Heart left ventricle (tissue), 16 donors: ENCODE data around the gene SRSF10. TPM values are rescaled to one million over a fixed set of nuclear protein-coding genes. Genes with fewer than 3 reads are reported as not detected.
"Not testable (repeated sequence)": the region's sequence is repeated elsewhere in the genome, so short reads cannot be mapped to it uniquely, and the experiment has no call there.

Experiments
- ATAC-seq, 4 donors: fragments of 200-7000 bp; cut with Tn5 transposase; one replicate each; pipeline ENCODE4 v1.9.1; 2020 to 2022; ENCODE audit warnings: moderate library complexity in 4 of 4, mild to moderate bottlenecking in 3 of 4, moderate number of reproducible peaks in 1 of 4
- DNase-seq, 5 donors: peaks; one replicate each; pipeline ENCODE4 v3.0.0-alpha.2; 2020
- H3K27ac ChIP-seq, 12 donors: fragments of 200-600 bp; sonication (generic) in 4 of 12; one replicate each; pipeline versions ENCODE4 v1.5.0 to v1.8.0; 2016 to 2022; ENCODE audit warnings: mild to moderate bottlenecking in 2 of 12
- H3K27me3 ChIP-seq, 9 donors: fragments of 200-600 bp; sonication (generic) in 2 of 9; one replicate each; pipeline versions ENCODE4 v1.5.1 to v1.8.0; 2016 to 2022; ENCODE audit warnings: mild to moderate bottlenecking in 3 of 9
- H3K36me3 ChIP-seq, 9 donors: fragments of 200-600 bp; sonication (generic) in 2 of 9; one replicate each; pipeline versions ENCODE4 v1.5.0 to v1.8.0; 2018 to 2022; ENCODE audit warnings: mild to moderate bottlenecking in 2 of 9
- H3K4me1 ChIP-seq, 12 donors: fragments of 200-600 bp; sonication (generic) in 4 of 12; one replicate each; pipeline versions ENCODE4 v1.5.0 to v1.8.0; 2016 to 2022; ENCODE audit warnings: mild to moderate bottlenecking in 3 of 12
- H3K4me3 ChIP-seq, 12 donors: fragments of 200-600 bp; sonication (generic) in 4 of 12; one replicate each; pipeline versions ENCODE4 v1.5.0 to v1.8.0; 2017 to 2022; ENCODE audit warnings: mild to moderate bottlenecking in 9 of 12, moderate library complexity in 4 of 12
- H3K9me3 ChIP-seq, 12 donors: fragments of 200-600 bp; sonication (generic) in 4 of 12; one replicate each; pipeline versions ENCODE4 v1.5.0 to v1.8.0; 2016 to 2022; ENCODE audit warnings: mild to moderate bottlenecking in 1 of 12
- CTCF ChIP-seq, 12 donors: fragments of 200-600 bp; sonication (generic) in 4 of 12; IDR thresholded peaks; one replicate each; pipeline versions ENCODE4 v1.5.0 to v1.8.0; 2018 to 2022; ENCODE audit warnings: antibody characterized with exemption in 12 of 12, mild to moderate bottlenecking in 5 of 12
- POLR2A ChIP-seq, 2 donors: fragments of 450-650 bp; IDR thresholded peaks; one replicate each; pipeline ENCODE4 v1.6.1; 2017; ENCODE audit warnings: antibody characterized with exemption in 2 of 2, mild to moderate bottlenecking in 2 of 2, moderate library complexity in 2 of 2
- WGBS, 4 donors: extraction: QIAGEN DNeasy Blood & Tissue Kit in 2 of 4; methylation state at CpG; one replicate each; pipeline versions ENCODE4 v1.1.5 to v1.1.7; 2013 to 2018; 5-methylcytosine and 5-hydroxymethylcytosine counted together
- intact Hi-C, 10 donors: fragments of 100-400 bp; cut with DNase I; formaldehyde crosslinking; loops; one replicate each; pipeline versions ENCODE4 v1.11.1 to v1.14.2; 2022
- polyA plus RNA-seq, 2 donors: library from polyadenylated mRNA; stranded (reverse); fragments of 200-250 nt; gene quantifications; one replicate each; pipeline ENCODE4 v1.2.3, GENCODE V29; 2013
- total RNA-seq, 9 donors: library from RNA; depleted of rRNA in 2 of 9; stranded (reverse); fragments of >200 nt in 2 of 9; fragmentation: NEBNext Ultra II Directional in 3 of 9; extraction: Animal tissue kit (Norgen Biotek cat#: 25700) in 3 of 9; gene quantifications; one replicate each; pipeline versions ENCODE4 v1.1.0 to v1.2.4, GENCODE V29; 2016 to 2023
- donor health status: ischemic (EF 13 %, LVEDD 7.1; RV severe dilation, severe dysfunction).
- donor health status: healthy with polysubstance abuse.
- donor health status: DM: no; HTN: yes; CAD: no.
- donor health status: DM: no; HTN: no; CAD: no.
- donor health status: ischemic (EF 25% LVEDD 6.9; RV normal size, moderate dysfunction).
- donor health status: ischemic (EF 25% LVEDD 5.7; RV mildly dilated, moderate dysfunction).
- donor health status: healthy.
- donor health status: DM: yes; HTN: yes; CAD: no.
- donor health status: ischemic (EF 35%, LVEDD 5.7; RV mildly dilated, moderate dysfunction).
- donor health status: nonischemic (EF 11% LVEDD 7.7; RV severe dilation, severe dysfunction).
- donor health status: DM: yes; HTN: yes; CAD: no.
- donor health status: PGD.
- donor health status: ischemic (EF 29% LVEDD 5.4; RV normal size, mild dysfunction).
- donor health status: nonischemic (EF 23%, LVEDD 6.1; RV moderate dilation, normal function).

The SRSF10 gene
- total and polyA plus RNA-seq, 11 donors, result 34.3 to 60.9 (median 47.3) TPM

- peak overlapping the region; percentile 94 to 100 (median 99) for H3K27ac ChIP-seq
- no peaks in the 10 kb centered on the region for H3K9me3 ChIP-seq
- H3K4me1 ChIP-seq, result peaks cover 0 to 54% (median 35%) of the 10 kb centered on the region in 12 donors
- TF ChIP-seq POLR2A (IDR thresholded peaks at IDR 0.05) (no peak), CTCF (IDR thresholded peaks at IDR 0.05) (no peak)
- DNase-seq (no peak), ATAC-seq (peak in 1 of 4 donors; percentile 10)
- intact Hi-C loops, result loop anchor here in 3 of 10 donors (1.0 to 2.0 kb wide), 2 partner anchors 18 to 20 kb away; partner anchors contain the start of gene SRSF10 (in 1 of the 3)
- H3K36me3 ChIP-seq, result peaks cover 0 to 42% (median 38%) of the 10 kb centered on the region in 9 donors
- H3K4me3 ChIP-seq, result peak overlapping the region; percentile 56 to 98 (median 84)
- no peaks in the 10 kb centered on the region for H3K27me3 ChIP-seq
- 0 to 1% (median 0%) methylated on average over 15 of the region's 15 CpGs for WGBS, 4 donors
Measured at GRCh38 chr1:23960291-23961020, 19.7 kb downstream of the SRSF10 start.

GRCh38 chr1:23959461-23960290 is 20.5 kb downstream of the SRSF10 start, which contains the start of gene PNRC2:
Gene PNRC2 (plus strand): TSS chr1:23959828. CDS start chr1:23961458, 1,630 bp downstream.
- TF ChIP-seq POLR2A (IDR thresholded peaks at IDR 0.05) (peak; percentile 80 to 96), CTCF (IDR thresholded peaks at IDR 0.05) (peak in 1 of 12 donors; percentile 5)
- H3K9me3 ChIP-seq, result no peaks in the 10 kb centered on the region
- peaks cover 0 to 34% (median 30%) of the 10 kb centered on the region in 9 donors for H3K36me3 ChIP-seq
- H3K27ac ChIP-seq, result peak within 1 kb of the TSS; percentile 94 to 100 (median 99)
- WGBS, 4 donors, result 0 to 1% (median 0%) methylated on average over 48 to 84 of the region's 84 CpGs
- H3K4me3 ChIP-seq, result peak within 1 kb of the TSS; percentile 56 to 98 (median 84)
- ATAC-seq, result peak; percentile 96 to 98 (median 97)
- DNase-seq, result peak; percentile 97 to 98 (median 98)
- no peaks in the 10 kb centered on the region for H3K27me3 ChIP-seq
- peaks cover 0 to 54% (median 28%) of the 10 kb centered on the region in 12 donors for H3K4me1 ChIP-seq
- intact Hi-C loops, result loop anchor here in 8 of 10 donors (1.0 to 5.0 kb wide), 8 partner anchors 19 to 153 kb away; partner anchors contain the start of genes MYOM3 (in 2 of the 8) and SRSF10 (in 1 of the 8)

DNA sequence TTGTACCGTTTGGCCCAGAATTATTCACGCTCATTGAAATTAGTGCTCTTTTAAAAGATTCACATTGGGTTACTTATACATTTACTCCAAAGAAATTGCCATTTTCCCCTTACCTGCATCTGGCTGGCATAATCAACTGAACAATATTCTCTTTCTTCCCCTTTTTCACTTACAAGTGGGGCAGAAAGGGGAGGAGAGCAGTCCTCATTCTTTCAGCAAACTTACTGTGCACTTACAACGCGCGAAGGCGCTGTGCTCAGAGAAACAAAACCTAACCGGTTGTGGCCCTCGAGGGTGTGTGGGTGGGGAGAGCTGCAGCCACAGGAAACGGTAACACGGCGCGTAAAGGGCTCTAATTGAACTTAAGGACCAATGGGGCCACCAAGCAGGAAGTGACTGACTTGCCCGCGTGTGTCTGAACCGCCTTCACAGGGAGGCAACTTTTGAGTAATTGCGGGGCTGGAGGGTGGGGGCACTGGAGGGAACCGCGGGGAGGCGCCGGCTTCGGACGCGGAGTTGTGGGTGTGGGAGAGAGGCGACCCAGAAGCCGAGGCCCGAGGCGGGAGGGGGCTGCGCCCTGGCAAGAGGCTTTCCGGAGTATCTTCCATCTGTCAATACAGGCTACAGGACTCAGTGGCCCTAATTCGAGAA is 21.2 kb downstream of the SRSF10 start:
- DNase-seq, result peak; percentile 88 to 92 (median 90)
- Histone ChIP-seq H3K4me1 (peaks cover 0 to 50% (median 21%) of the 10 kb centered on the region in 12 donors), H3K36me3 (peaks cover 0 to 26% (median 23%) of the 10 kb centered on the region in 9 donors), H3K4me3 (peak overlapping the region; percentile 56 to 98 (median 84)), H3K27ac (peak overlapping the region; percentile 94 to 100 (median 99)), H3K9me3 (no peaks in the 10 kb centered on the region), H3K27me3 (no peaks in the 10 kb centered on the region)
- intact Hi-C loops, result loop anchor here in 8 of 10 donors (2.0 to 5.0 kb wide), 6 partner anchors 62 to 153 kb away; partner anchors contain the start of gene MYOM3 (in 2 of the 8)
- WGBS, 4 donors, result 2 to 4% (median 3%) methylated on average over 19 to 30 of the region's 30 CpGs
- ATAC-seq, result peak; percentile 50 to 81 (median 80)
- TF ChIP-seq POLR2A (IDR thresholded peaks at IDR 0.05) (no peak), CTCF (IDR thresholded peaks at IDR 0.05) (peak in 9 of 12 donors; percentile 17 to 70 (median 42))

DNA sequence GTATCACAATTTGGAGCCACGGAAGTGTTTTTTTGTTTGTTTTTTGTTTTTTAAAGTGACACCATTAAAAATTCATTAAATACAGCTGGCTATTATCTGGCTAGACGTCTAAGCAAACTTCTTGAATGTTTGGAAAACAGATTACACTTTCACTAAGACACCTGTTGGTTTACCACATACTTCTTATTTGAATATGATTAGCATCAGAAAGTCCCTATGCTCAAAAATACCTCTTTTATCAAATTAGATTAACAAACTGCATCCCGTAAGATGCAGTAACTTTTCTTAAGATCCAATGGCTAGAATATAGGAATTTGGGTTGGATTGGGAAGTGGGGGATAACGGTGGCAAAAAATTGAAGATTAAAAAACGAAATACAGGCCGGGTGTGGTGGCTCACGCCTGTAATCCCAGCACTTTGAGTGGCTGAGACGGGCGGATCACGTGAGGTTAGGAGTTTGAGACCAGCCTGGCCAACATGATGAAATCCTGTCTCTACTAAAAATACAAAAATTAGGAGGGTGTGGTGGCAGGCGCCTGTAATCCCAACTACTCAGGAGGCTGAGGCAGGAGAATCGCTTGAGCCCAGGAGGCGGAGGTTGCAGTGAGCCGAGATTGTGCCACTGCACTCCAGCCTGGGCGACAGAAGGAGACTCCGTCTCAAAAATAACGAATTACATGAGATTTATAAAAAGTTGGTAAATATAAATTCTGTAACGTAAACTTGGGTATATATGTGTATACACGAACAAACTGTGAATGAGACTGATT is 21.9 kb downstream of the SRSF10 start:
- H3K27ac ChIP-seq, result peak overlapping the region; percentile 94 to 100 (median 99)
- peaks cover 0 to 19% (median 16%) of the 10 kb centered on the region in 9 donors for H3K36me3 ChIP-seq
- H3K4me1 ChIP-seq, result peaks cover 0 to 43% (median 17%) of the 10 kb centered on the region in 12 donors
- peak overlapping the region; percentile 56 to 98 (median 84) for H3K4me3 ChIP-seq
- 64 to 77% (median 70%) methylated on average over 19 of the region's 19 CpGs for WGBS, 4 donors
- H3K27me3 ChIP-seq, ATAC-seq, H3K9me3 ChIP-seq: not testable (repeated sequence)
- intact Hi-C loops, result loop anchor here in 8 of 10 donors (2.0 to 5.0 kb wide), 6 partner anchors 63 to 154 kb away; partner anchors contain the start of gene MYOM3 (in 2 of the 8)
- DNase-seq, result peak in 1 of 5 donors; percentile 30
